Right kidney (tissue), 1 donor: ENCODE data around the gene ARAF.

ENCODE experiments used
- DNase-seq: peaks from one replicate; pipeline ENCODE4 v3.0.0-alpha.2; 2016

Gene ARAF

GRCh38 chrX:47619486-47620302 lies 58.7 kb downstream of the ARAF start, which contains the start of gene SYN1:
TSS of gene SYN1 (minus strand) at chrX:47619857. CDS start at chrX:47619728, 129 bp downstream.
- DNase-seq: peak; percentile 69

- DNase-seq: no peak
Observed at GRCh38 chrX:47620303-47620685, 59.3 kb downstream of the ARAF start.
